GM18511 (cell line): ENCODE data around the gene PLCG1.

Experiments used
- ATAC-seq: cut with Tn5 transposase; IDR thresholded peaks from one replicate; pipeline ENCODE4 v1.9.1; 2021; ENCODE audit warnings: mild to moderate bottlenecking, moderate library complexity; ENCODE audit not compliant: unreplicated experiment

PLCG1 gene

DNA sequence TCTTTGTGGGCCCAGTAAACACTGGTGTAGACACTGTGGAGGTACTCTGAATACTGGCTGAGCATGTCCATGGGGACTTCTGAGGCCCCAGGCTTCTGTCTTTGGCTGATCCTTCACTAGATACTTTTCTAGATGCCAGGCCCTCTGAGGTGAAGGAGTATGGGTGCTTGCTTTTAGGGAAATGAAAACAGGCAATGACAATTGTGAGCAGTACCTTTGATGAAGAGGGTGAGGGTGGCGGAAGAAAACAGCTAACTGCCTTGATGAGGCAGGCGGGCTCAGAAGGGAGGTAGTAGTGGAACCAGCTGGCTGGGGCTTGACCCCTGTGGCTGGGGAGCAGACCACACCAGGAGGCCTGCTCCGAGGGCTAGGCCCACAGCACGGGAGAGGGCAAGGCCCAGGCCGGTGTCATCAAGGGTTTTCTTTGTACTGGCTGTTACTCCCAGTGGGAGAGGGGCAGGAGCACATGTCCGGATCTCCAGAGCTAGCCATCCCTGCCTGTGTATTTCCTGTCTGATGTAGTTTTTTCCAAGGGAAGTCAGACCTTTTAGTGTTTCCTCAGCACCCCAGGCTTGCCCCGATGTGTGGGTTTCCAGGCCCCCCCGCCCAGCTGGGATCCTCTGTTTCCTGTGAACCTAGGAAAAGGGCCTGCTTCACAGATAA lies 3.9 kb downstream of the PLCG1 start:
- no peak for ATAC-seq

DNA sequence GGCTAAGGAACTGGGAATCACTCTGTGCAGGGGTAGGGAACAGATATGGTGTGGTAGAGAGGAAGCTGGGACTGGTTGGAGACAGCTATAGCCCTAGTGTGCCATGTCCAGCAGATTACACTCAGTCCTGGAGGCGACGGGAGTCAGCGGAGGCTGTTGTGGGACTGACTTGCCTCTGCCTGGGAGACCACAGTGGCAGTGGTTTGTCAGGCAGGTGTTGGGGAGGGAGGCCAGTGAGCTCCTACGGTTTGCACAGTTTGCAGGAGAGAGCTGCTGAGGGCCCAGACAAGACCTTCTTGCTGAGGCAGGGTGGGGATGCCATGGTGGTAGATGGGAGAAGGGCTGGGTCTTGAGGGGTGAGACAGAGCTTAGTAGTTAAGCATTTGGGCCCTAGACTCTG lies 4.9 kb downstream of the PLCG1 start:
- ATAC-seq, result no peak

DNA sequence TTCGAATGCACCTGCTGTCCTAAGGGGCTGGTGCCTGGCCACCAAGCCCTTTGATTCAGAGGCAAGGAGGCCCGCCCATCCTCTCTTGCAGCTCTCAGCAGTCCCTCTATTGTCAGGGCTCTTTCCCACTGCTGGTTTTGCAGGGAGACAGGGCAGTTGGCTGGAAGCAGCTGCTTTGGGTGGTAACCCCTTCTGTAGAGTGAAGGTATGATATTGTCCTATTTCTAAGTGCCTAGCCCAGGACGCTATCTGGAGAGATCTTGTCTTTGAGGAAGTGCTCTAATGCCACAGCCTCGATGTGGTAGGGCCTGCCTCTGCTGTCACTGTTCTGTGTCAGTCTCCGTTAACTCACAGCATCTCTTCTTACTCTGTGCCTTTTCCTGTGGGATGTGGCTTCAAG lies 5.6 kb downstream of the PLCG1 start:
- no peak for ATAC-seq

DNA sequence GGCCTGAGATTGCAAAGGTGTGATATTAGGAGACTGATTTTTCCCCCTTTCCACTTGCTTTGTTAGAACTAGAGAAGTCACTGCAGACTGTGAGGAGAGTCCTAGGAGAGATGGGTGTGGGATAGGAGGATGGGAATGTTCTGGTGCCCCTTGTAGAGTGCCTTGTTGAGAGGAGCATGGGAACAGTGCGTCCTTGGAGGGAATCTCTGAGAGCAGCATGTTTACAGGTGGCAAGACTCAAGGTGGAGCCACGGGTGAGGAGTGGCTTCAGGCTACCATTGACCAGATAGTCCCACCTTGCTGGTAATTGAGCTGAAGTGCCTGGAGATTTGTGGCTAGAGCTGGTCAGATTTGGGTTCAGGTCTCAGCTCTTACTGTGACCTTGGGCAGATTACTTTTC lies 6.0 kb downstream of the PLCG1 start:
- no peak for ATAC-seq

DNA sequence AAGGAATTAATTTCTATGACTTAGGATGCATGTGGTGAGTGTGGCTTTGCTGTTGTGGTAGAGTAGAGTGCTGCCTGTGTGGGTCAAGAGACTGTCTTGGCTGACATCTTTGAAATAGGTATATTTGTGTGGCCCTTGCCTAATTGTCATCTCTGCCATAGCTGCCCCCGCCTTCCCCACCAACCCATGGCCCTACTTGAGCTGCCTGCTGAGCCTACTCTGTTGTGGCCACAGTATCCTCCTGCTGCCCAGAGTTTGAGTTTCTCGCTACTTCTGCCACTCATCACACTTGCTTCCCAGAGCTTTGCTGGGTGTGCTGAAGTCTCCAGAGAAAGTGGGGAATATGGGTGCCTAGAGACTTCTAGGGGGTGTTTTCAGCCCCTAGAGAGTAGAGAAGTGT lies 8.0 kb downstream of the PLCG1 start:
- ATAC-seq, result no peak

DNA sequence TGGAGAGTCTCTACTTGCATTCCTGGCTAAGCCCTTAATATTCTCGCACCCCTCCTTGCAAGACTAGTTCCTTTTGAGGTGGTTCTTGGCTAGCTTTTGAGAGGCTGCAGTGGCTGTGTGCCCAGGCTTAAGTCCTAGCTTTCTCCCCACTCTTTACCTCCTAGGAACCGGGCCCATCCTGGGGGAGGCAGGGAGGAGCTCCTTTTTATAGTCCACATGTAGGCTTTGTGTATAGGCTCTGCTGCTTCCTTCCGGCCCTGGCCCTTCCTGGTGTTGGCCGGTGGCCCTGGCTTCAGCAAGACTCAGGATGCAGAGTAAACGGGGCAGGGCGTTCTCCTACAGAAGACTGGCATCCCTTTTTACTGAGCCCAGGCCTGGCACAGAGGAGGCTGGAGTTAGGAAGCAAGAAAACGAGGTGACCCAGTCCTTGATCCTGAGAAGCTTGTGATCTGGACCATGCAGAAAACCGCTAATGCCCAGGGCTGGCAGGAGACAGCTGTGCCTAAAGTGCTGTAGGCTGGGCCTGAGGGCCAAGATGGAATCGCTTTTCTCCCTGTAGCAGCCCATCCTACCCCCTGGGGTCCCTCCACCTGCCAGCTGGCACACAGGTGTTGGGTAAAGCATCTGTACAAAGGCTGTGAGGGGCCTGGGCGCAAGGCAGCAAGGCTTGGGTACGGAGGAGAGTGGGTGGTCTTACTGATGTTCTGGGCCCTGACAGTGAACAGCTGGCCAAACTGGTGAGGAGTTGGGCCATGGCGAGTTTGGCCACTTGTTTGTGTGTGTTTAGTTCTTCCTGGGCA lies 8.7 kb downstream of the PLCG1 start:
- ATAC-seq, result no peak

DNA sequence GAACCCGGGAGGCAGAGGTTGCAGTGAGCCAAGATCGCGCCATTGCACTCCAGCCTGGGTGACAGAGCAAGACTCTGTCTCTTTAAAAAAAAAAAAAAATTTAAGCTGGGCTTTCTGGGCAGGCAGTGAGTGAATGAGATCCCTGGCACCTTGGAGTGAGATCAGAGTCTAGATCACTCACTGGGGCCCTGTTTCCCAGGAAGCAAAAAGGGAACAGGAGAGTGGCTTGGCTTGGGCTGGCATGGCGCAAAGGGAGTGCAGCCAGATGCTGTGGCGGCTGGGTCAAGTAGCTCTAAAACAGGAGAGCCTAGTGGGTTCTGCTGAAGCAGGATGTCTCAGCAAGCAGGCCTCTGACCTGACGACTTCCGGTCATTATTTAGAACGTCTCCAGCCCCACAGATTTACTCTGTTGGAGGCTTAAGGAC lies 10.4 kb downstream of the PLCG1 start:
- ATAC-seq, result no peak

DNA sequence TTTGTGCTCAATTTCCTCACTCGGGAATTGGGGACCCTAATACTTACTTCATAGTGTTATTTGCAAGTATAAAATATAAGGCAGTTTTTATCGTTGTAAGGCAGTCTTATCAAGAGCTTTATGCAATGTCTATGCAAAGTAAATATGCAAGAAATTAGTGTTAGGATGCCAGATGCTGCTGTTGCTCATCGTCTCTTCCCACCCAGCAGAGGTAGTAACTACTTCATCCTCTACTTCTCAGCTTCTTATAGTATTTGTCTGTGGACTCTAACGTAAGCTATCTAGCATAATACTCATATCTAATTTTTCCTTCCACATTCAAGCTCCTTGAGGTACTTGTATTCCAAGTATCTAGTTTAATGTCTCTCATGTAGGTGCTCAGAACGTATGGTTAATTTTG lies 11.6 kb downstream of the PLCG1 start:
- no peak for ATAC-seq

DNA sequence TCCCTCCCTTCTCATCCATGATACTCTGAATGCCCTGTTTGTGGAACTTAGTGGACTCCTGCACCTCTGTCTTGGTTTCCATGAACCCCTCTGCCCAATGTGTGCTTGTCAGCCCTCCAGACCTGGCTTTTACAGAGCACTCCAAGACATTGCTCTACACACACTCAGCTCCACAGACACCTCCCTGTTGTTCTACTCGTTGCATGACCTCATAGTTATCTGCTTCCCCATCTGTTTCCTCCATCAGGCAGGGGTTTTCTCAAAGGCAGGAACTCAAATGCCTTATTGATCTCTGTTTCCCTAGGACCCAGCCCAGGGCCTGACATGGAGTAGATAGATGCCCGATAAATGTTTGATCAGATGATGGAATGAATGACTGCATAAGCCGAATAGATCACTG lies 13.3 kb downstream of the PLCG1 start:
- no peak for ATAC-seq

DNA sequence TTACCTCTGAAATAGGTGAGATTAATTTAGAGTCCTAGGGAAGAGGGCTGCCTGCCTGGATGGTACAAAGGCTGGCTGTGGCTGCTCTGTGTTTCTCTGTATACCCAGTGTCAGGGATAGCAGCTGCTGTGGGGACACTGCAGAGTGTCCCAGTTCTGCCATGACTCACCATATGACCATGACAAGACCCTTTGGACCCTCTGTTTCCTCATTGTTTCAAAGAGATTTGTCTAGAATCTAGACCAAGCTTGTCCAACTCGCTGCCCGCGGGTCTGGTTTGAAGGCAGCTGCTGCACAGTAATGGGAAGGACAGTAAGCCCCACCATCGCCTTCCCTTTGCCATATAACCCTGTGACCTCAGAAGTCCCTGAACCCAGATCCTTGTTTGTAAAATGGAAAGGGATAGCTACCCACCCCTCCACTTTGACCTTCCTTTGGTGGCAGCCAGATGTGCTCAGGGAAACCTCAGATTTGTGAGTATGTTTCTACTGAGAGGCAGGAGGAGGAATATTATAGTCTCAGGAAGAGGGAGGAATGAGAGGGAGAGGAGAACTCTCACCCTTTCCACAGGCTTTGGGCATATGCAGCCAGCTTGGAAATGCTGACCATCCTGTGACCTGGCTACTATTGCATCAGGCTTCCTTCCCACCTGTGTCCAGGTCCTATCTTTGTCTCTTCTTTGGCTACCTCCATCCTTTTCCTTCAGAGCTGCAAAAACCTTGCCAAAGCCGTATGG lies 14.0 kb downstream of the PLCG1 start:
- ATAC-seq, result no peak

DNA sequence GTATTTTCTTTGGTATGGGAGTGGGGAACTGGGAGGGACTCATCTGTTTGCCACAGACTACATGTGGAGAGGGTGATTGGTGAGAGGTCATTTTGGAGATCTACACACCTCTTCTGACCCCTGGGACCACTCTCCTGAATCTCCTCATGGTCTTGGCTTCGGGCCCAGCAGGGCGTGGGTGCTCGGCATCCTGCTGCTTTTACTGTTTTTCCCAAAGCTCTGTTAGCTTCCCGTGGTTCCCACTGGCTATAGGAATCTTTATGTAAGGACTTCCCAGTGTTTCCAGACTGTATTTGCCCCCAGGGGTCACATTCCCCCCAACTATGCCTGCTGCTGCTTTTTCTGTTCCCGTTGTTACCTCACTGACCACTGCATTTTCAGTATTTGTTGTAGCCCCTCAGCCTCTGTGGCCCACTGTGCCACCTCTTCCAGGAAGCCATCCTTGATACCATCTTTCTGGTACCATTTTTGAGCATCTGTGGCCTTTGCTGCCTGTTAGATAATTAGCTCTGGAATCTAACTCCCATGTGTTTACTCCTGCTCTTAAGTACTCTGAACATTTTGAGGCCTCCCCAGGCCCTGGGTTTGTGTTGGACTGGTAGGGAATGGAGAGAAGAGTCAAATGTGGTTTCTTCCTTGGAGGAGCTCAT lies 14.9 kb downstream of the PLCG1 start:
- ATAC-seq, result no peak

DNA sequence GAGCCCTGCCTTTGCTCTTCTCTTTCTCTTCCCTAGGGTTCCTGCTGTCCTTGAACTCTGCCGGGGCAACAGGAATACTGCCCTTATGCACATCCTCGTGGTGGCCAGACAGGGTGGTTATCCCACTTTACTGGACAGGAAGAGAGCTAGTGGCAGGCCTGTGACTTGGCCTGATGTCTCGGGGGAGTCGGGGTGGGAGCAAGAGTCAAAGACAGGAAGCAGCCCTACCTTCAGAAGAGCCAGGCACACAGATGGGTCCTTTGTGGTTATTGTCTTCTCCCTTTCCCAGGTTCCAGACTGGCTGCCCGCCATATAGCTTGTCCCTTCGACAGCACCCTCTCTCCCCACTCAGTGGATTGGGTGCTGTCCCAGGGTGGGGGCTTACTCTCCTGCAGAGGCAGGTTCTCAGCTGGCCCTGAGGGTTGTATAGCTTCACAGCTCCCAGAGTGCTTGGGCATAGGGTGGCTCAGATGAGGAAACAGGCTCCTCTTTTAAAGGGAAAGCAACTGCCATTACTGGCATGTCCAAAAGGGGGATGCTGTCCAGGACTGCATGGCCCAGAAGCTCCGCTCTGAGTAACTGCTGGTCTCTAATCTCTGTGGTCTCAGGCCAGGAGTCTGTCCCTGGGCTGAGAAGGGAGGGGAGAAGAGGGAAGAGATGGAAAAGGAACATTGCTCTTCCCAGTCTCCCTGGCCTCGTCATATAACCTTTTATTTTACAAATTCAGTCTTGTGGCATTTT lies 17.3 kb downstream of the PLCG1 start:
- ATAC-seq, result no peak

DNA sequence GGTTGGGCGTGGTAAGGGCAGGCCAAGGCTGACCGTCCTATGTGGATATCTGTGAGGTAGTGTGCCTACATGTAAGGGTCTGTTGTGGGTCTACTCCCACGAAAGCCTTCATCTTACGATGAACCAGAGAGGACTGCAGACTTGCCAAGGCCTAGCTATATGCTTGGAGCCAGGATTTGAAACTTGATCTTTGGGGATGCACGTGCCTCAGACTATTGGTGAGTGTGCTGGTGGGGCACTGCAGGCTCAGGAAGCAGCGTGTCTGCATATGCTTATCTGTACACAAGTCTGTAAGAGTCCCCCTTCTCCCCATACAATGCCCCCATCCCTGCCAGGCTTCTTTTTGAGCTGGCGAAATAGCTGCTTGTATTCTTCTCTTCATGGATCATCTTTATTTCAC lies 17.9 kb downstream of the PLCG1 start:
- no peak for ATAC-seq

DNA sequence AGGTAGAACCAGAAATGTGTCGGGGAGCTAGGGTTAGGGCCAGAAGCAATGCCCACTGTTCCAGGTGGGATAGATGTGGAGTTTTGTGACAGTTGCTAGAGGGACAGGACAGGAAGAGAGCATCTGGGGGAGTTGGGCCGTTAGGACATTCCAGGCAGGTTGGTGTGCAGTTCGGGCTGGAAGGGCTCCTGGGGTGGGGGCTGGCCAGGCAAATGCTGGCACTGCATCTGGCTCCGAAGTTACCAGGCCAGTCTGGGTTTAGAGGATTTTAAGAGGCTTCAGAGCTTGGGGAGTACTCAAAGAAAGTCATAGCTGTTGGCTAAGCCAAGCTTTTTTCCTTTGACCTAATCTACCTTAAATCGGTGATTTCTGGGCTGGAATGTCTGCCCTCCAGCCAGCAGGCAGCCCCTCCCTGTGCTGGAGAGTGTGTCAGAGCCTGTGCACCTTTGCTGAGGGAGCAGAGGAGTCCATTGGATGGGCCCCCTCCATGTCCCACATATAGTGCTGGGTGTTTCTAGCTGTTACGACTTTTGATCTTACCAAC lies 20.8 kb downstream of the PLCG1 start:
- ATAC-seq, result no peak

DNA sequence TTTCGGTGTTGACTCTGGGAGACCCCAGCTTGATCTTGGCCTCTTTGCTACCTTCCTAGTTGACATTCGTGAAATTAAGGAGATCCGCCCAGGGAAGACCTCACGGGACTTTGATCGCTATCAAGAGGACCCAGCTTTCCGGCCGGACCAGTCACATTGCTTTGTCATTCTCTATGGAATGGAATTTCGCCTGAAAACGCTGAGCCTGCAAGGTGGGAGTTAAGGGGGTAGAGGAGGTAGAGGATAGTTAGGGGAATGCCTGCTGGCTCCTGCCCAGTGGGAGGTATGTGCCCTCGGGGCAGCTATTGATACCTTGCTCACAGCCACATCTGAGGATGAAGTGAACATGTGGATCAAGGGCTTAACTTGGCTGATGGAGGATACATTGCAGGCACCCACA lies 22.2 kb downstream of the PLCG1 start:
- ATAC-seq, result no peak

DNA sequence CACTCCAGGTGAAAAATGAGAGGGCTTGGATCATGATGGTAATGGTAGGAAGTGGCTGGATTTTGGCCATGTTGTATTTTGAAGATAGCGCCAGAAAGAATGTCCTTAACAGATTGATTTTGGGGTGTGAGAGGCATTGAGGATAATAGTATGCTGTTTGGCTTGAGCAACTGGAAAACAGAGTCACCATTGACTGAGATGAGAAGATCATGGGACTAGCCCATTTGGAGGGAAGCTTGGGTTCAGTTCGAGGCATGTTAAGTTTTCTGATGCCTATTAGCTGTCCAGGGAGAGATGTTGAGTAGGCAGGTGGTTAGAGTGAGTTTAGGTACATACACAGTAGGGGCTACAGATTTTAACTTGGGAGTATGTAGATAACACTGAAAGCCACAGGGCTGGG lies 23.3 kb downstream of the PLCG1 start:
- no peak for ATAC-seq

DNA sequence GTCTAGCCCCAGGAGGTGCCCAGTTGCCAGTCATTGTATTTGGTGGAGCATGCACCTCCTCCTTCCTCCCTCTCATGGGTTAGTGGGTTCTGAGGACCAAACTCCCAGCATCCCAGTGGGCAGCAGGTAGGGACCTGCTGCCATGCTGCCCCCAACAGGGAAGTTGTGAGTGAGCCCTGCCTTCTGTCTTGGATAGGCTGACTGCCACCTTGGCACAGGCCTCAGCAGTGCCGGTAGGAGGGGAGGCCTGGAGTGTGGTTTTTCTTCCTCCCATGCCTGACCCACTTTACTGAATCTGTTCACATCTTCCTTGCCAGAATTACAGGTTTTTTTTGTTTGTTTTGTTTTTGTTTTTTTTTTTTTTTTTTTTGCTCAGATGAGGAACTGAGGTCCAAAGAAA lies 24.5 kb downstream of the PLCG1 start:
- ATAC-seq, result no peak

DNA sequence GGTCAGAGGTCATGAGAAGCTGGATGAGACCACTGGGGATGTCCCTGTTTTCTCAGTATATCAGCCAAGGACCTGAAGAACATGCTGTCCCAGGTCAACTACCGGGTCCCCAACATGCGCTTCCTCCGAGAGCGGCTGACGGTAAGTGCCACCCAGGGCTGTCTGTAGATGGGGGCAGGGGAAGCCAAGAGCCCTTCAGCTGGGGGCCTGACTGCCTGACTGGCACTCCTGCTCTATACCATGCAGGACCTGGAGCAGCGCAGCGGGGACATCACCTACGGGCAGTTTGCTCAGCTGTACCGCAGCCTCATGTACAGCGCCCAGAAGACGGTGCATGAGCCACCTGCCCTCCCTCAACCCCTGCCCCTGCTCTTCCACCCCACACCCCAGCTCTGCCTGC lies 25.1 kb downstream of the PLCG1 start:
- ATAC-seq, result no peak

DNA sequence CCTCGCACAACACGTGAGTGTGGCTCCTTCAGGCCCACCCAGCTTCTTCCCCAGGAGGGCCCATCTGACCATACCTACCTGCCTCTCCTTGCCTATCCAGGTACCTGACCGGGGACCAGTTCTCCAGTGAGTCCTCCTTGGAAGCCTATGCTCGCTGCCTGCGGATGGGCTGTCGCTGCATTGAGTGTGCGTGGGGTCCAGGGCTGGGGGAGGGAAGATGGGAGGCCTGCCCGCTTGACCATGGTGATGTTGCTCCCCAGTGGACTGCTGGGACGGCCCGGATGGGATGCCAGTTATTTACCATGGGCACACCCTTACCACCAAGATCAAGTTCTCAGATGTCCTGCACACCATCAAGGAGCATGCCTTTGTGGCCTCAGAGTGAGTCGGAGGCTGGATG lies 26.5 kb downstream of the PLCG1 start:
- no peak for ATAC-seq
